ENCODE data around the gene ADD3.

Gene ADD3

GRCh38 chr10:110058212-110058611, 50.4 kb downstream of the ADD3 start:
- Histone ChIP-seq H3K4me3 (replicated peaks; ENCODE audit: low read depth, low read length) (peak overlapping the region; percentile 41), H3K27me3 (replicated peaks; ENCODE audit: control insufficient read depth, insufficient read depth, low read length) (no peaks in the 10 kb centered on the region), H3K36me3 (ENCODE audit: control insufficient read depth, insufficient read depth, low read length) (no peaks in the 10 kb centered on the region)
- TF ChIP-seq CTCF (IDR thresholded peaks at IDR 0.05; ENCODE audit: insufficient read depth, low read length, poor library complexity, severe bottlenecking): no peak
- no peak for DNase-seq (ENCODE audit: extremely low read depth, insufficient read length)

- no peaks in the 10 kb centered on the region for H3K27me3 ChIP-seq (replicated peaks; ENCODE audit: control insufficient read depth, insufficient read depth, low read length)
- no peak overlapping the region for H3K4me3 ChIP-seq (replicated peaks; ENCODE audit: low read depth, low read length)
- no peak for TF ChIP-seq CTCF (IDR thresholded peaks at IDR 0.05; ENCODE audit: insufficient read depth, low read length, poor library complexity, severe bottlenecking)
- DNase-seq (ENCODE audit: extremely low read depth, insufficient read length): no peak
- no peaks in the 10 kb centered on the region for H3K36me3 ChIP-seq (ENCODE audit: control insufficient read depth, insufficient read depth, low read length)
Observed at GRCh38 chr10:110059925-110060324, 52.1 kb downstream of the ADD3 start.

GRCh38 chr10:110061687-110062086, 53.9 kb downstream of the ADD3 start:
- H3K36me3 ChIP-seq (ENCODE audit: control insufficient read depth, insufficient read depth, low read length): no peaks in the 10 kb centered on the region
- no peak for TF ChIP-seq CTCF (IDR thresholded peaks at IDR 0.05; ENCODE audit: insufficient read depth, low read length, poor library complexity, severe bottlenecking)
- H3K4me3 ChIP-seq (replicated peaks; ENCODE audit: low read depth, low read length): no peak overlapping the region
- no peak for DNase-seq (ENCODE audit: extremely low read depth, insufficient read length)
- H3K27me3 ChIP-seq (replicated peaks; ENCODE audit: control insufficient read depth, insufficient read depth, low read length): no peaks in the 10 kb centered on the region

GRCh38 chr10:110065269-110065668, 57.5 kb downstream of the ADD3 start:
- Histone ChIP-seq H3K4me3 (replicated peaks; ENCODE audit: low read depth, low read length) (no peak overlapping the region), H3K27me3 (replicated peaks; ENCODE audit: control insufficient read depth, insufficient read depth, low read length) (no peaks in the 10 kb centered on the region), H3K36me3 (ENCODE audit: control insufficient read depth, insufficient read depth, low read length) (no peaks in the 10 kb centered on the region)
- no peak for DNase-seq (ENCODE audit: extremely low read depth, insufficient read length)
- no peak for TF ChIP-seq CTCF (IDR thresholded peaks at IDR 0.05; ENCODE audit: insufficient read depth, low read length, poor library complexity, severe bottlenecking)

- H3K27me3 ChIP-seq (replicated peaks; ENCODE audit: control insufficient read depth, insufficient read depth, low read length): no peaks in the 10 kb centered on the region
- peak; percentile 43 for DNase-seq (ENCODE audit: extremely low read depth, insufficient read length)
- TF ChIP-seq CTCF (IDR thresholded peaks at IDR 0.05; ENCODE audit: insufficient read depth, low read length, poor library complexity, severe bottlenecking): no peak
- no peaks in the 10 kb centered on the region for H3K36me3 ChIP-seq (ENCODE audit: control insufficient read depth, insufficient read depth, low read length)
- peak overlapping the region; percentile 5; the same call in 1 of the 2 replicates for H3K4me3 ChIP-seq (replicated peaks; ENCODE audit: low read depth, low read length)
Observed at GRCh38 chr10:110067960-110068770, 60.4 kb downstream of the ADD3 start.

Measured in GM06990 (cell line).